Hepatocyte (in vitro differentiated cells): ENCODE measurements around the gene CCL11. TPM values are rescaled to one million over a fixed set of nuclear protein-coding genes. Genes with fewer than 3 reads are reported as not detected.

Source experiments
- DNase-seq: peaks from one replicate; pipeline ENCODE4 v3.0.0-alpha.2; 2016; ENCODE audit warnings: low spot score
- H2AFZ ChIP-seq: fragments of 200-600 bp; sonication (generic); 2 replicates; pipeline ENCODE4 v1.6.0; 2016; ENCODE audit warnings: antibody characterized with exemption, mild to moderate bottlenecking
- H3K27ac ChIP-seq: fragments of 200-600 bp; sonication (generic); 2 replicates; pipeline ENCODE4 v1.5.1; 2016; ENCODE audit warnings: mild to moderate bottlenecking
- H3K27me3 ChIP-seq: fragments of 200-600 bp; sonication (generic); 2 replicates; pipeline ENCODE4 v1.6.1; 2016
- H3K36me3 ChIP-seq: fragments of 200-600 bp; sonication (generic); replicated peaks from 2 replicates; pipeline ENCODE4 v1.5.1; 2016; ENCODE audit warnings: low read depth; ENCODE audit not compliant: insufficient read depth
- H3K4me1 ChIP-seq: fragments of 200-600 bp; sonication (generic); 2 replicates; pipeline ENCODE4 v1.5.1; 2016; ENCODE audit warnings: mild to moderate bottlenecking, moderate library complexity; ENCODE audit not compliant: insufficient read depth
- H3K4me2 ChIP-seq: fragments of 200-600 bp; sonication (generic); 2 replicates; pipeline ENCODE4 v1.6.0; 2016
- H3K4me3 ChIP-seq: fragments of 200-600 bp; sonication (generic); 2 replicates; pipeline ENCODE4 v1.5.1; 2016; ENCODE audit warnings: mild to moderate bottlenecking
- H3K79me2 ChIP-seq: fragments of 200-600 bp; sonication (generic); 2 replicates; pipeline ENCODE4 v1.6.0; 2017; ENCODE audit warnings: mild to moderate bottlenecking
- H3K9me2 ChIP-seq: fragments of 200-600 bp; sonication (generic); replicated peaks from 2 replicates; pipeline ENCODE4 v1.6.0; 2017; ENCODE audit warnings: mild to moderate bottlenecking; ENCODE audit not compliant: insufficient read depth
- H3K9me3 ChIP-seq: fragments of 200-600 bp; sonication (generic); 2 replicates; pipeline ENCODE4 v1.5.1; 2016; ENCODE audit warnings: low read depth, mild to moderate bottlenecking
- H4K20me1 ChIP-seq: fragments of 200-600 bp; sonication (generic); 2 replicates; pipeline ENCODE4 v1.6.0; 2016; ENCODE audit warnings: mild to moderate bottlenecking; ENCODE audit not compliant: insufficient read depth, poor library complexity, severe bottlenecking
- CTCF ChIP-seq: fragments of 200-600 bp; sonication (generic); IDR thresholded peaks from 2 replicates; pipeline ENCODE4 v1.5.1; 2016; ENCODE audit warnings: antibody characterized with exemption, mild to moderate bottlenecking; ENCODE audit not compliant: poor library complexity
- EZH2 ChIP-seq: fragments of 200-600 bp; sonication (generic); IDR thresholded peaks from 2 replicates; pipeline ENCODE4 v1.6.1; 2016; ENCODE audit warnings: antibody characterized with exemption, mild to moderate bottlenecking, borderline replicate concordance
- EZH2phosphoT487 ChIP-seq: fragments of 200-600 bp; sonication (generic); IDR thresholded peaks from one replicate; pipeline ENCODE4 v1.6.1; 2018; ENCODE audit warnings: antibody characterized with exemption, mild to moderate bottlenecking, low read depth, moderate library complexity; ENCODE audit not compliant: unreplicated experiment, severe bottlenecking
- WGBS: methylation state at CpG from one replicate; pipeline ENCODE4 v1.1.6; 2016; ENCODE audit warnings: low lambda C conversion rate; ENCODE audit errors: missing lambda C conversion rate; 5-methylcytosine and 5-hydroxymethylcytosine counted together
- polyA plus RNA-seq: library from polyadenylated mRNA; unstranded; fragments of >200 nt; fragmentation: Nextera tagmentation; extraction: Ambion mirVana; gene quantifications from 2 replicates; pipeline ENCODE4 v1.2.1, GENCODE V29; 2016
- total RNA-seq: library from RNA; depleted of rRNA; stranded (reverse); fragments of >200 nt; gene quantifications from 2 replicates; pipeline ENCODE4 v1.2.3, GENCODE V29; 2014

The CCL11 gene
- total and polyA plus RNA-seq, 2 experiments from 2014 or later, result 0.82 TPM; not detected in 1

- no peak for TF ChIP-seq EZH2
- no peak for TF ChIP-seq CTCF
- no peak for TF ChIP-seq EZH2phosphoT487
- H3K4me1 ChIP-seq, result peaks cover 29% of the 10 kb centered on the region
- H3K36me3 ChIP-seq, result no peaks in the 10 kb centered on the region
- no peaks in the 10 kb centered on the region for H3K79me2 ChIP-seq
- no peak overlapping the region for H3K4me2 ChIP-seq
- H3K9me2 ChIP-seq, result no peaks in the 10 kb centered on the region
- no peak for DNase-seq
- no peaks in the 10 kb centered on the region for H4K20me1 ChIP-seq
- H3K27me3 ChIP-seq, result no peaks in the 10 kb centered on the region
- H2AFZ ChIP-seq, result no peak overlapping the region
- 91% methylated on average over 5 of the region's 5 CpGs for WGBS
- no peak overlapping the region for H3K27ac ChIP-seq
- H3K4me3 ChIP-seq, result no peak overlapping the region
- no peaks in the 10 kb centered on the region for H3K9me3 ChIP-seq
Observed at GRCh38 chr17:34257299-34257985, 28.1 kb upstream of the CCL11 start.

- H3K27me3 ChIP-seq, result no peaks in the 10 kb centered on the region
- H3K4me1 ChIP-seq, result peaks cover 23% of the 10 kb centered on the region
- H3K9me2 ChIP-seq, result no peaks in the 10 kb centered on the region
- no peak for TF ChIP-seq CTCF
- TF ChIP-seq EZH2, result no peak
- TF ChIP-seq EZH2phosphoT487, result no peak
- no peak overlapping the region for H3K4me2 ChIP-seq
- H3K9me3 ChIP-seq, result no peaks in the 10 kb centered on the region
- no peak overlapping the region for H3K4me3 ChIP-seq
- no peaks in the 10 kb centered on the region for H4K20me1 ChIP-seq
- no peak overlapping the region for H2AFZ ChIP-seq
- H3K36me3 ChIP-seq, result no peaks in the 10 kb centered on the region
- DNase-seq, result no peak
- no peak overlapping the region for H3K27ac ChIP-seq
- no peaks in the 10 kb centered on the region for H3K79me2 ChIP-seq
- WGBS, result 87% methylated on average over 1 of the region's 1 CpG
Observed at GRCh38 chr17:34257986-34258326, 27.6 kb upstream of the CCL11 start.

- no peak overlapping the region for H3K4me3 ChIP-seq
- no peaks in the 10 kb centered on the region for H3K79me2 ChIP-seq
- no peak for DNase-seq
- H3K36me3 ChIP-seq, result no peaks in the 10 kb centered on the region
- H3K27me3 ChIP-seq, result no peaks in the 10 kb centered on the region
- H3K4me2 ChIP-seq, result no peak overlapping the region
- no peaks in the 10 kb centered on the region for H3K9me3 ChIP-seq
- H3K9me2 ChIP-seq, result no peaks in the 10 kb centered on the region
- H2AFZ ChIP-seq, result no peak overlapping the region
- H3K4me1 ChIP-seq, result peaks cover 12% of the 10 kb centered on the region
- H3K27ac ChIP-seq, result no peak overlapping the region
- H4K20me1 ChIP-seq, result no peaks in the 10 kb centered on the region
- TF ChIP-seq CTCF, result no peak
- no peak for TF ChIP-seq EZH2phosphoT487
- no peak for TF ChIP-seq EZH2
Observed at GRCh38 chr17:34259146-34259545, 26.4 kb upstream of the CCL11 start.

- Histone ChIP-seq H3K27me3 (no peaks in the 10 kb centered on the region), H3K4me2 (no peak overlapping the region), H3K4me3 (no peak overlapping the region), H2AFZ (no peak overlapping the region), H3K9me3 (no peaks in the 10 kb centered on the region), H3K27ac (no peak overlapping the region), H3K36me3 (no peaks in the 10 kb centered on the region), H4K20me1 (no peaks in the 10 kb centered on the region), H3K79me2 (no peaks in the 10 kb centered on the region), H3K4me1 (no peaks in the 10 kb centered on the region), H3K9me2 (no peaks in the 10 kb centered on the region)
- 58% methylated on average over 4 of the region's 4 CpGs for WGBS
- no peak for TF ChIP-seq CTCF
- TF ChIP-seq EZH2phosphoT487, result no peak
- no peak for TF ChIP-seq EZH2
- DNase-seq, result no peak
Observed at GRCh38 chr17:34260861-34261260, 24.7 kb upstream of the CCL11 start.
